ENCODE results near the gene AQP5.

The AQP5 gene

DNA sequence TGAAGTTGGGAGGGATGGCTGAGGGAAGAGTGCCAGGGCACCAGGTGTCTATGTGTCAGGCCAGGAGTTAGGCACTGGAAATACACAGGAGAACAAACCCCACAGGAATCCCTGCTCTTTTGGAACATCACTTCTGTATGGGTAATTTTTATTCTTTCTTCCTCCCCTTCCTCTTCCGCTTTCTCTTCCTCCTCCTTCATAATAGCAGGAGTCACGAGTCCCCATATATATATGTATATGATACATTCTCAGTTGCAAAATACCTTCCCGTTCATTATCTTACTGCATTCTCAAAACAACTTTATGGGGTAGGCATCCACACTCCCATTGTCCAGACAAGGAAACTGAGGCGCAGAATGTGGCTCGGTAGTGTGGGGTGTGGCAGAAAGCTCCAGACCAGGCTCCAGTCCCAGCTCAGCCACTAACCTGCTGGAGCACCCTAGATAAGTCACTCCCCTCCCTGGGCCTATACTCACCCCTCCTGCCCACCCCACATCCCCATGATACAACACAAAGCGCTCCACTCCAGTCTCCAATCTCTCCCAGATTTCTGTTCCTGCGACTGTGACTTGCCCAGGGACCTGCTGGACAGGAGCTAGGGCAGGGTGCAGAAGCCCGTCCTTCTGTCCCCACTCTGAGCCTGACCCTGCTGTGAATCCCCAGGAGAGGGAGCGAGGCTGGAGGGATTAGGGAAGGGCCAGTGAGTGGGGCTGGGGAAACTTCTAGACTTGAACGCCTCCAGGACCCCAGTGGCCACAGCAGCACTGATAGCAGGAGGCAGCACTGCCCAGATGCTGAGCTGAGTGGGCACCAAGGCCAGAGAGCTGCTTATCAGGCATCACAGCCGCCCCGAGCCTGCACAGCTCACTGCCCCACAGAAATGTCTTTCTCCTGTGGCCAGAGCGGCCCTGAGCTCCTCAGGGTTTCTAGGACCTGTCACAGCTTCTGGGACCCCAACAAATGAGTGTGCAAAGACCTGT is 12.5 kb upstream of the AQP5 start:
- Histone ChIP-seq H3K79me1 (ENCODE audit: low read depth, low read length) (no peaks in the 10 kb centered on the region), H2AK5ac (ENCODE audit: low read depth, low read length) (no peak overlapping the region), H3K36me3 (replicated peaks in 1 of 2; ENCODE audit: control insufficient read depth in 2 of 2, insufficient read depth in 2 of 2, low read length in 2 of 2) (no peaks in the 10 kb centered on the region), H3K4me3 (ENCODE audit: low read length in 2 of 2) (no peak overlapping the region), H3K23ac (ENCODE audit: low read depth, low read length, poor library complexity) (no peak overlapping the region), H3K18ac (ENCODE audit: low read length) (peak overlapping the region; percentile 16), H3K9me3 (replicated peaks in 1 of 2; ENCODE audit: control insufficient read depth in 2 of 2, insufficient read depth in 1 of 2, low read depth in 1 of 2, low read length in 2 of 2) (no peaks in the 10 kb centered on the region), H4K8ac (ENCODE audit: low read depth, low read length) (no peak overlapping the region), H2BK12ac (ENCODE audit: low read length) (peak overlapping the region; percentile 4), H2BK5ac (ENCODE audit: low read length) (no peak overlapping the region), H4K91ac (ENCODE audit: low read depth, low read length, poor library complexity) (no peak overlapping the region), H3K27me3 (ENCODE audit: control insufficient read depth in 3 of 3, insufficient read depth in 3 of 3, low read depth in 1 of 3, low read length in 3 of 3) (peaks cover 0 to 63% (median 5%) of the 10 kb centered on the region in 3 experiments), H3K14ac (ENCODE audit: low read length) (no peak overlapping the region), H3K4ac (ENCODE audit: low read length) (no peak overlapping the region), H2AFZ (ENCODE audit: low read length) (no peak overlapping the region), H3K9ac (ENCODE audit: low read depth, low read length, poor library complexity) (no peak overlapping the region), H3K4me2 (ENCODE audit: insufficient read depth, low read length, poor library complexity, severe bottlenecking) (no peak overlapping the region), H2BK120ac (ENCODE audit: low read depth, low read length) (no peak overlapping the region), H3K27ac (replicated peaks; ENCODE audit: low read length) (no peak overlapping the region), H2BK15ac (ENCODE audit: low read length) (peak overlapping the region; percentile 59), H3K4me1 (ENCODE audit: control insufficient read depth in 2 of 2, insufficient read depth in 1 of 2, low read depth in 1 of 2, low read length in 2 of 2) (peaks cover 2 to 3% of the 10 kb centered on the region in 2 donors)
- WGBS, 2 donors (ENCODE audit: extremely low coverage in 2 of 2, insufficient read length in 2 of 2, insufficient replicate concordance in 1 of 2), result no CpG with 5 or more reads among the region's 13 CpGs
- no peak for DNase-seq (ENCODE audit: low spot score)

DNA sequence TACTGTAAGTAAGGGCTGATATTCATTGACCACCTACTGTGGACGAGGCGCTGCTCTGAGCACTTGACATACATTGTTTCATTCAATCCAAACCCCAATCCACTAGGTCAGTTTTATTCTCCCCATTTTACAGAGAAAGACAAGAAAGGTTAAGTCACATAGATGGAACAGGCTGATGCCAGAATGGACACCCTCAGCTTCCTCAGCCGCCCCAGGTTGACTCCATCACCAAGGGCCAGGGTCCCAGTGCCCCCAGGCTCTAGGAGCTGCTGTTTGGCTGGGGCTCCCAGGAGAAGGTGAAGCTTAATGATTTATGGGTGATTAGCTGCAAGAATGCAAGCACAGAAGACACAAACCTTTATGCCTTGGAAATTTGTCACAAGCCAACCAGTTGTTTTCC is 11.8 kb upstream of the AQP5 start:
- no peak overlapping the region for H3K18ac ChIP-seq (ENCODE audit: low read length)
- H2AFZ ChIP-seq (ENCODE audit: low read length), result no peak overlapping the region
- H3K27ac ChIP-seq (replicated peaks; ENCODE audit: low read length), result no peak overlapping the region
- no peak overlapping the region for H4K91ac ChIP-seq (ENCODE audit: low read depth, low read length, poor library complexity)
- H3K14ac ChIP-seq (ENCODE audit: low read length), result no peak overlapping the region
- H3K4ac ChIP-seq (ENCODE audit: low read length), result no peak overlapping the region
- H3K27me3 ChIP-seq (ENCODE audit: control insufficient read depth in 3 of 3, insufficient read depth in 3 of 3, low read depth in 1 of 3, low read length in 3 of 3), result peaks cover 0 to 55% (median 7%) of the 10 kb centered on the region in 3 experiments
- no peak overlapping the region for H3K4me3 ChIP-seq (ENCODE audit: low read length in 2 of 2)
- DNase-seq (ENCODE audit: low spot score), result no peak
- no CpG with 5 or more reads among the region's 3 CpGs for WGBS, 2 donors (ENCODE audit: extremely low coverage in 2 of 2, insufficient read length in 2 of 2, insufficient replicate concordance in 1 of 2)
- no peaks in the 10 kb centered on the region for H3K9me3 ChIP-seq (replicated peaks in 1 of 2; ENCODE audit: control insufficient read depth in 2 of 2, insufficient read depth in 1 of 2, low read depth in 1 of 2, low read length in 2 of 2)
- peaks cover 2 to 3% of the 10 kb centered on the region in 2 donors for H3K4me1 ChIP-seq (ENCODE audit: control insufficient read depth in 2 of 2, insufficient read depth in 1 of 2, low read depth in 1 of 2, low read length in 2 of 2)
- H2AK5ac ChIP-seq (ENCODE audit: low read depth, low read length), result no peak overlapping the region
- no peak overlapping the region for H3K23ac ChIP-seq (ENCODE audit: low read depth, low read length, poor library complexity)
- no peak overlapping the region for H3K9ac ChIP-seq (ENCODE audit: low read depth, low read length, poor library complexity)
- no peak overlapping the region for H2BK15ac ChIP-seq (ENCODE audit: low read length)
- no peak overlapping the region for H2BK120ac ChIP-seq (ENCODE audit: low read depth, low read length)
- no peak overlapping the region for H2BK12ac ChIP-seq (ENCODE audit: low read length)
- no peak overlapping the region for H2BK5ac ChIP-seq (ENCODE audit: low read length)
- no peaks in the 10 kb centered on the region for H3K79me1 ChIP-seq (ENCODE audit: low read depth, low read length)
- no peak overlapping the region for H3K4me2 ChIP-seq (ENCODE audit: insufficient read depth, low read length, poor library complexity, severe bottlenecking)
- H4K8ac ChIP-seq (ENCODE audit: low read depth, low read length), result no peak overlapping the region
- H3K36me3 ChIP-seq (replicated peaks in 1 of 2; ENCODE audit: control insufficient read depth in 2 of 2, insufficient read depth in 2 of 2, low read length in 2 of 2), result no peaks in the 10 kb centered on the region

DNA sequence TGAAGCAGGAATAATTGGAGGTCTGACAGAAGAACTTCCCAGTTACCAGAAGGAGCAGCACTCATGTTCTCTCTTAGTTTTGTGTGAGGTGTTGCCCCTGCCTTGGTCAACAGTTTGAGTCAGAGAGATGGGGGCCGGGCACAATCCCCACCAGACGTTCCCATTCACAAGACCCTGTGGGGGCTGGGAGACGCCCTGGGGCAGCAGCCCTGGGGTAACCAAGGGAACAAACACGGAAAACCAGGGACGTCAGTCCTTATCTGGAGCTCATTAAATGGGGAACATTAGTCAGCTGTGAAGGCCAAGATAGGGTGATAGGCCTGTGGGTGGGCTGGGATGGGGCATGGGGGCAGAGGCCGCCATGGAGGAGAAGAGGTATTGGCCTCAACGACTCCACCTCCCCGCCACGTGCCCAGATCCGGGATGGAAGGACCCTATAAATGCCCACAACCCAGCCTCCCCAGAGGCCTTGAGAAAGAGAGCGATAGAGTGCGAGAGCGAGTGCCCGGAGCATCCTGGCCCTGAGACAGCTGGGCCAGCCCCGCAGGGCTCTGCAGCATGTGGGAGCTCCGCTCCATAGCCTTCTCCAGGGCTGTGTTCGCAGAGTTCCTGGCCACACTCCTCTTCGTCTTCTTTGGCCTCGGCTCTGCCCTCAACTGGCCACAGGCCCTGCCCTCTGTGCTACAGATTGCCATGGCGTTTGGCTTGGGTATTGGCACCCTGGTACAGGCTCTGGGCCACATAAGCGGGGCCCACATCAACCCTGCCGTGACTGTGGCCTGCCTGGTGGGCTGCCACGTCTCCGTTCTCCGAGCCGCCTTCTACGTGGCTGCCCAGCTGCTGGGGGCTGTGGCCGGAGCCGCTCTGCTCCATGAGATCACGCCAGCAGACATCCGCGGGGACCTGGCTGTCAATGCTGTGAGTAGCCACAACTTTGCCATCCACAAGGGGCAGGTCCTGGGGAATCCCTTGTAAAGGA is 11.1 kb upstream of the AQP5 start, which contains the start of gene AQP2:
TSS of gene AQP2 (plus strand) at position 465 of the 979 bp plus-strand sequence. CDS start at position 559, 94 bp downstream.
- no peak within 1 kb of the TSS for H2AFZ ChIP-seq (ENCODE audit: low read length)
- no peak within 1 kb of the TSS for H4K91ac ChIP-seq (ENCODE audit: low read depth, low read length, poor library complexity)
- no peak within 1 kb of the TSS for H3K4me2 ChIP-seq (ENCODE audit: insufficient read depth, low read length, poor library complexity, severe bottlenecking)
- H3K4ac ChIP-seq (ENCODE audit: low read length), result no peak within 1 kb of the TSS
- H3K4me3 ChIP-seq (ENCODE audit: low read length in 2 of 2), result no peak within 1 kb of the TSS
- H2BK15ac ChIP-seq (ENCODE audit: low read length), result peak within 1 kb of the TSS; percentile 39
- H2BK120ac ChIP-seq (ENCODE audit: low read depth, low read length), result peak within 1 kb of the TSS; percentile 14
- no peaks in the 10 kb centered on the region for H3K79me1 ChIP-seq (ENCODE audit: low read depth, low read length)
- no peaks in the 10 kb centered on the region for H3K36me3 ChIP-seq (replicated peaks in 1 of 2; ENCODE audit: control insufficient read depth in 2 of 2, insufficient read depth in 2 of 2, low read length in 2 of 2)
- peak within 1 kb of the TSS; percentile 83 for H2AK5ac ChIP-seq (ENCODE audit: low read depth, low read length)
- no peak within 1 kb of the TSS for H3K9ac ChIP-seq (ENCODE audit: low read depth, low read length, poor library complexity)
- peak within 1 kb of the TSS; percentile 74 for H3K18ac ChIP-seq (ENCODE audit: low read length)
- no peak within 1 kb of the TSS for H3K27ac ChIP-seq (replicated peaks; ENCODE audit: low read length)
- H3K27me3 ChIP-seq (ENCODE audit: control insufficient read depth in 3 of 3, insufficient read depth in 3 of 3, low read depth in 1 of 3, low read length in 3 of 3), result peaks cover 0 to 50% (median 14%) of the 10 kb centered on the region in 3 experiments
- H3K14ac ChIP-seq (ENCODE audit: low read length), result no peak within 1 kb of the TSS
- H3K9me3 ChIP-seq (replicated peaks in 1 of 2; ENCODE audit: control insufficient read depth in 2 of 2, insufficient read depth in 1 of 2, low read depth in 1 of 2, low read length in 2 of 2), result no peaks in the 10 kb centered on the region
- H3K4me1 ChIP-seq (ENCODE audit: control insufficient read depth in 2 of 2, insufficient read depth in 1 of 2, low read depth in 1 of 2, low read length in 2 of 2), result peaks cover 2 to 3% of the 10 kb centered on the region in 2 donors
- peak within 1 kb of the TSS; percentile 76 for H2BK5ac ChIP-seq (ENCODE audit: low read length)
- no CpG with 5 or more reads among the region's 32 CpGs for WGBS, 2 donors (ENCODE audit: extremely low coverage in 2 of 2, insufficient read length in 2 of 2, insufficient replicate concordance in 1 of 2)
- DNase-seq (ENCODE audit: low spot score), result no peak
- H2BK12ac ChIP-seq (ENCODE audit: low read length), result peak within 1 kb of the TSS; percentile 60
- no peak within 1 kb of the TSS for H4K8ac ChIP-seq (ENCODE audit: low read depth, low read length)
- peak within 1 kb of the TSS; percentile 14 for H3K23ac ChIP-seq (ENCODE audit: low read depth, low read length, poor library complexity)
